Fibroblast of skin of abdomen (primary cell): ENCODE results near the gene RASAL3.
"Not testable (repeated sequence)": the region's sequence is repeated elsewhere in the genome, so short reads cannot be mapped to it uniquely, and the experiment has no call there.

Experiments used
- DNase-seq: peaks from one replicate; pipeline ENCODE4 v3.0.0-alpha.2; 2013

Gene RASAL3

DNA sequence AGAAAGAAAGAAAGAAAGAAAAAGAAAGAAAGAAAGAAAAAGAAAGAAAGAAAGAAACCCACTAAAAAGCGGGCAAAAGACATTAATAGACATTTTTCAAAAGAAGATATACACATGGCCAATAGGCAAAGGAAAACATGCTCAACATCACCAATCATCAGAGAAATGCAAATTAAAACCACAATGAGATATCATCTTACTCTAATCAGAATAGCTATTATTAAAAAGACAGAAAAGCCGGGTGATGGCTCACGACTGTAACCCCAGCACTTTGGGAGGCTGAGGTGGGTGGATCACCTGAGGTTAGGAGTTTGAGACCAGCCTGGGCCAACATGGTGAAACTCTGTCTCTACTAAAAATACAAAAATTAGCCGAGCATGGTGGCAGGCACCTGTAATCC, 9.5 kb upstream of the RASAL3 start:
- not testable (repeated sequence) for DNase-seq

DNA sequence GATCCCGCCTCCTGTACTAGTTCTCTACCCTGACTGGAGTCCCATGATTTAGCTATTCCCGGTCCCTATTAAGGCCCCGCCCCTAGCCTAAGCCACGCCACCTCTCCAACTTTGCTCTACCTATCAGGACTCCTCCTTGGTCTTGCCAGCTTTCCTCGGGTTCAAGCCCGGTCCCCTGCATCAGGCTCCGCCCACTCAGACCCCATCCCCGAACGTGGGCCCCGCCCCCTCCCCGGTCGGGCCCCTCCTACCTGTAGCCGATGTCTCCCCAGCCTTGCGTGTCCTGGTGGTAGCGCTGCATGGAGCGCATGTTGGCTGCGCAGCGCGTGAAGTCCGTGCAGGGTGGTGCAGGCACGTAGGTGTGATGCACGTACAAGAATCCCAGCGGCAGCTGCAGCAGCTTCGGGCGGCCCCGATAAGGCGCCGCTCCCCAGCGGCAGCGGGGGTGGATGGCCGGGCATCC, 7.3 kb upstream of the RASAL3 start:
- DNase-seq = no peak

DNA sequence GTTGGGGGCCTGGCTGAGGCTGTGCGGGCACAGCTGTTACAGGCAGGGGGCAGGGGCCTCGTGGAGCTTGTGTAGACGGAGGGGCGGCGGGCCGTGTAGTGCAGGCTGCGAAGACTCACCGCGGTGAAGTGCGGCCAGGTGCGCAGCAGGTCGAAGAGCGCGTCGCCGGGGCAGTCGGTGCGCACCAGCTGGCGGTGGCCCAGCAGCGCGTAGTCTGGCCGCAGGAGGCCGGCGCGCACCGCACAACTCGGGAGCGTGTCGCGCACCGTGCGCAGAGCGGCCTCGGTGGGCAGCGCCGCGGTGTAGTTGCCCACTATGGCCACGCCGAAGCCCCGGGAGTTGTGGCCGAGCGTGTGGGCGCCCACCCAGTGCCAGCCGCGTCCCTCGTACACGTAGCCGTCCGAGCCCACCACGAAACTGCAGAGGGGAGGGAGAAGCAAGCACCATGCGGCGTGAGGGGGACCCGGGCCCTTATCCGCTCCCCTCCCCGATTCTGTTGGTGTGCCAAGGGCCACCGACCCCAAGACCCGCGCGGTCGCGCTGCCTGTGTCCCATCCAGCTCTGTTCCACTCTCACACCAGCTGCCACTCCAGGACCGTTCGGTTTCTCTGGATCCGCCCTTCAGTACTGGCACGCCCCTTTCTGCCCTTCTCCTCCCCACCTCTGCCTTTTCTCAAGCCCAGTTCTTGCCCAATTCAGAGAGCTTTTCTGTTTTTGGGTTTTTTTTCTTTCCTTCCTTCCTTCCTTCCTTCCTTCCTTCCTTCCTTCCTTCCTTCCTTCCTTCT, 5.4 kb upstream of the RASAL3 start:
- no peak for DNase-seq

DNA sequence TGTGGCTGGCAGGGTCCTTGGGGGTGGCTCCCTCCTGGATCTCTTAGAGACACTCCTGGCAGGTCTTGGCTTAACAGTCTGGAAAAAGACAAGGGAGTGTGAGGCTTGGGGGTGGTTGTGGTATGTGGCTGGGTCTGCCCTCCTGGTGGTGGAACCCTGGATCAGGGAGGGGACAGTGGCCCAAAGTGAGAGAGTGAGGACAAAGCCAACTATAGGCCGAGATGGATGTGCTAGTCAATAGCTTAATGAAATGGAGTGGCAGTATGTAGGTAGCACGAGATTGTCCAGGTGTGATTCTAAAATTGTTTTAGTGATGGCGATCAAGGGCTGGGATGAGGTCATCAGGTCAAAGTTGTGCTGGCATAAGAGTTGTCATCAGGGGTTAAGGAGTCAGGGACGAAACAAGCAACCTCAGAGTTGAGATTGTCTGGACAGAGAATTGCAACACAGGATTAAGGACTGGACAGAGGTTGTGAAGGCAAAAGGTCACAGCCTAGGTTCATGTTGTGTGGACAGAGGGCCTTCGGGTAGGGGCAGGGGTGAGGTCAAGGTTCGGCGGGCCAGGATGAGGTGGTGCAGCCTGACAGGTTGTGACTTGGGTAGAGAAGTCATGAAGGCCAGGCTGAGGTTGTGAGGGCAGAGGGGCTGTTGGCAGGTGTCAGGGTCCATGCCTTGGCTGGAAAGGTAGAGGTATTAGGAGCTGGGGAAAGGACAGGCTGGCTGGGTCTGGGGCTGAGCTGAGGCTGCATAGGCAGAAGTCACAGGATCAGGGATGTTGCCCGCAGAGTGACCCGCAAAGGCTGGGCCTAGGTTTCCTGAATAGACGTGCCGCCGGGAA, 4.5 kb upstream of the RASAL3 start:
- DNase-seq = no peak

DNA sequence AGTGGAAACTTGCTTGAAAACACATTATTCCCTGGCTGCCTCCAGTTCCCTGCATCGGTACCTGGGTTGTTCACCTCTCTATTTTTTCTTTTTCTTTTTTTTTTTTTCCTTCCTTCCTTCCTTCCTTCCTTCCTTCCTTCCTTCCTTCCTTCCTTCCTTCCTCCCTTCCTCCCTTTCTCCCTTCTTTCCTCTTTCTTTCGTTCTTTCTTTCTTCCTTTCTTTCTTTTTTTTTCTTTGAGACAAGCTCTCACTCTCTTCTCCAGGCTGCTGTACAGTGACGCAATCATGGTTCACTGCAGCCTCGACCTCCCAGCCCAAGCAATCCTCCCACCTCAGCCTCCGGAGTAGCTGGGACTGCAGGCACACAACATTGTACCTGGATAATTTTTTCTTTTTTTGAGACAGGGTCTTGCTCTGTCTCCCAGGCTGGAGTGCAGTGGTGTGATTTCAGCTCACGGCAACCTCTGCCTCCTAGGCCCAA, 3.4 kb upstream of the RASAL3 start:
- no peak for DNase-seq

DNA sequence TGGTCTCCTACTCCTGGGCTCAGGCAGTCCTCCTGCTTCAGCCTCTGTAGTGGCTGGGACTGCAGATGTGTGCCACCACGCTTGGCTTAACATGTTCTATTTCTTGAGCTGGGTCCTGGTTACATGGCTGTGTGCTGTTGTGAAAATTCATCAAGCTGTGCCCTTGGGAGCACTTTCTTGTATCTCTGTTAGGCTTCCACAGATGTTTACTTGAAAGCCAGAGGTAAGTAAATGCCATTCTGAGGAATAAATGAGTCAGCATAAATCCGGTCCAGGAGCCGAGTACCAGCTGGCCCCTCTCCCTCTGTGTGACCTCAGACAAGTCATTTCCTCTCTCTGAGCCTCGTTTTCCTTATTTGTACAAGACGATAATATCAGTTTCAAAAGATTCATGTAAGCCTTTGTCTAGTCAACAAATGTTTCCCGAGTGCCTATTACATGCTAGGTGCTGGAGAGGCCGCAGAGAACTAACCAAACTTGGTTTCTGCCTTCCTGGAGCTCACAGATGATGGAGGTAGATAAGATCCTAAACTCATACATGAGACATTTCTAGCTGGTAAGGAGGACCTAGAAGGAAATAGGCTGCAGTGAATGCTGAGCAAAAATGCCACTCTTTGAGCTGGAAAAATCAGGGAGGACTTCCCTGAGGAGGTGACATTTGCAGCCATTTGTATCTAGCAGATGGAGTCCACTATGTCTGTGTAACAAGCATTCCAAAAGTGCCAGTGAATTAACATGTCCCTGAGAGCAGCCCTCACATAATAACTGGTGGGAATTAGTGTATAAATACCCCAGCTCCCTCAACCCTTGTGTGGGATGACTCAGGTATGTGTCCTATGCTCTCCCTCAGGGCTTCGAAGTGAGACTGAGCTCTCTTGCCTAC, 2.7 kb upstream of the RASAL3 start:
- no peak for DNase-seq

DNA sequence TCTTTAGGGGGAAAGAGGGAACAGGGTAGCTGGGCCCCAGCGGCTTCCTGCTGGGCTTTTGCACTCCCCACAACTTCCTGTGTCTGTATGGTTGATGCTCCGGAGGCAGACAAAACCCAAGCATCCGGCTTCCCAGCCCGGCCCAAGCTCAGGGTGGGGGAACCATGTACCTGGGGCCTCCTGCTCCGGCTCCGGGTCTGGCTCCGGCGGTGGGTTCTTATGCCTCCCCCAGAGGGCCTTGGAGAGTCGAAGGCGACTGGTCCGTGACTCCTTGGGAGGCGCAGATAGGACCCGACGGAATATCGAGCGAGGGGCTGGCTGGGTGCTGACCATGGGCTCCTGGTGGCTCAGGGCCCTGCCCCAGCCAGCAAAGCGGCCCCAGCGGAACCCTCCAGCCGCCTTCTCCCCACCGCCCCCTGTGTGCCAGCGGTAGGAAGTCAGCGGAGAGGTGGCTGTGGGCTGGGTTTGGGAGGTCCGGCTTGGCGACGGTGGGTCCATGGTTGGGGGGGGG, 428 bp downstream of the RASAL3 start:
- DNase-seq = no peak

DNA sequence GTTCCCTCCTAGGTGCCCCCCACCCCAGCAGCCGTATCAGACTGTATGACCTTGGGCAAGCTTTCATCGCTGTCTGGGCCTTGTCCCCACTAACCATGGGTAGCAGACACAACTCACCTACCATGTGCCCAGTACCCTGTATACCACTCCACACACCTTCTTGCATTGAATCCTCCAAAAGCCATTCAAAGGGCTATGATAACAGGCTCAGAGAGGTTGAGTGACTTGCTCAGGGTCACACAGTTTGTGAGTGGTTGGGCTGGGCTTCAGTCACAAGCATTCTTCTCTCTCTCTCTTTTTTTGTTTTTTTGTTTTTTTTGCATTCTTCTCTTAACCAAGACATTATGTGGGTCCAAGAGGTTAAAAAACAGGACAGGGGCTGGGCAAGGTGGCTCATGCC, 2.6 kb downstream of the RASAL3 start:
- no peak for DNase-seq

DNA sequence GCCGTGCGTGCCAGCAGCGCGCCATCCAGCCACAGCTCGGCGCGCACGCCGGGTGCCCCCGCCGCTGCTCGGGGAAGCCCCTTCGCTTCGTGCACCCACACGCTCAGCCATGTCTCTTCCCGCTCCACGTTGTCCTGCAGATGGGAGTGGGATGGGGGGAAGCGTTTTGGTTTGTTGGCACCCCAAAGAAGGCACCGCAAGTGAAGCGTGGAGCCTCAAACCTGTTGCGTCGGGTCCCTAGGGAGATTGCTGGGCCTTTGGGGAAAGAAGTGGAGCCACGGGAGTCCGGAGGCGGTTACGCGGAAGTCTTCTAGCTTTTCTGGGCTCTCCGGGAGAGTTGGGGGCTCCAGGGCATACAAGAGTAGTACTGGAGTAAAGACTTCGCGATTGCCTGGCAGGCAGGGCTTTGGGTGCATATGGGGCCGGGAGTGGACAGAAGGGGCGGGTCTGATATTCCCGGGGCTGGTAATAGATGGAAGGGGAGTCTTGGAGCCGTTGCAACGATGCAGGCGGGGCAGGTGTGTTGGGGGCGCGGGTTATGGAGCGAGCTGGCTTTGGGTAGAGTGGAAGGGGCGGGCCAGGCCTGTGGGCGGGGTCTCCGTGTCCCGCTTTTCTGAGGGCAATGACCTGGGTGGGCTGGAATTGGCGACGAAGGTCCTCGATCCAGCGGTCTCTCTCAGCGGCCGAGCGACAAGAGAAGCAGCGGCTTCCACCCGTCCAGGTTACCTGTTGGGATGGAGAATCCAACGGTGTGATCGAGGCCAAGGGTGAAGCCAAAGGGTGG, 6.5 kb downstream of the RASAL3 start:
- DNase-seq = no peak

DNA sequence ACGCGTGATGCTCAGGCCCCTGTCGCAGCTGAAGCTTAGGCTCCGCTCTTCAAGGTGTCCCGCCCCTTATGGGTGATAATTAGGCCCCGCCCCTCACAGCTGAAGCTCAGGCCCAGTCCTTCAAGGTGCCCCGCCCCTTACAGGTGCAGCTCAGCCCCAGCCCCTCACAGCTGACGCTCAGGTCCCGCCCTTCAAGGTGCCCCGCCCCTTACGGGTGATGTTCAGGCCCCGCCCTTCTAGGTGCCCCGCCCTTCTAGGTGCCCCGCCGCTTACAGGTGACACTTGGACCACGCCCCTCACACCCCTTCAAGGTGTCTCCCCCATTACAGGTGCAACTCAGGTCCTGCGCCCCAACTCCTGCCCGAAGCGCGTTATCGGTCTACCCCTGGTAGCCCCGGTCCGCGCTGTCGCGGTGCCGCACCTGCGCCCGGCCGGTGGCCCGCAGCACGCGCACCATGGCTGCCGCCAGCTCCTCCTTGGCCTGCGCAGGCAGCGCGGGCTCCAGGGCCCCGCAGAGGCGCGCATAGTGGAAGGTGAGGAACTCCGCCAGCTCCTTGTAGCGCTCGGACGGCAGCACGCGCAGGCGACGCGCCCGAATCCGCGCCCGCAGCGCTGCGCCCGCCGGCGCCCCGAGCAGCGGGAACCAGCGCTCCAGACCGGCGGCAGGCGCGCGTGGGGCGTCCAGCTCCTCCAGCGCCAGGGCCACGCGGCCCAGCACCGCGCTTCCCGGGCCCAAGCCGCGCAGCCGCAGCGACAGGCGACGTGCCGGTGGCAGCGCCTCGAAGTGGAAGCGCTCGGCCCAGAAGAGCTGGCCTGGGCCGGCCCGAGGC, 7.3 kb downstream of the RASAL3 start:
- DNase-seq = no peak

DNA sequence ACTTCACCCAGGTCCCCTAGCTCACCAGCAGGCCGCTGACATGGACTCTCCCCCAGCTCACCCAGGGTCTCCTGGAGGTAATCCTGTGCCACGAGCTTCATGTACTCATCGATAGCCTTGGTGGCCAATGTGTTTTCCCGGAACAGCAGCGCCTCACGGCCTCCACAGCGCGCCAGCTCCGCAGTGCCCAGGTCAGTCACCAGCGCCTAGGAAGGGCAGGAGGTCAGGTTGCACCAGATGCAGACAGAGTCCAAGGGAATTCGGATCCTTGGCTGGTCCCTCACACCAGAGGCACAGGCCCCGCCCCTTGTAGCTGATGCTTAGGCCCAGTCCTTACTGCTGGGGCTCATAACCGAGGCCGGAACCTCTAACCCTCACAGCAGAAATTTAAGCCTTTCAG, 7.9 kb downstream of the RASAL3 start:
- no peak for DNase-seq

DNA sequence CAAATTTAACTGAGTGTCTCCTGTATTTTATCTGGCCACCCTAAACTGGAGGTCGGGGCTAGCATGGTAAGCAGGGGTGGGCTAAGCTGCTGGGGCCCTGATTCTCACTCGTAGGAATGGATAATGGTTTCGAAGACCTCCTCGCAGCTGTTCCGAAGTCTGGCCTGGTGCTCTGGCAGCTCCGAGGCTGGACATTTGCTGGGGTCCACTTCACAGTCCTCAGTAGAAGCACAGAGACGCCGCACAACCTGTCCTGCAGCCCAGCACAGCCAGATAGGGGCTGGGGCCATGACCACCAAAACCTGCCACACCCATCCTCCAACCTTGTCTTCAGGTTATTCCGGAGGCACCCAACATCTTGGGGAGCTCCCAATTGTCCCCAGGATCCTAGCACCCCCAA, 8.3 kb downstream of the RASAL3 start:
- no peak for DNase-seq

DNA sequence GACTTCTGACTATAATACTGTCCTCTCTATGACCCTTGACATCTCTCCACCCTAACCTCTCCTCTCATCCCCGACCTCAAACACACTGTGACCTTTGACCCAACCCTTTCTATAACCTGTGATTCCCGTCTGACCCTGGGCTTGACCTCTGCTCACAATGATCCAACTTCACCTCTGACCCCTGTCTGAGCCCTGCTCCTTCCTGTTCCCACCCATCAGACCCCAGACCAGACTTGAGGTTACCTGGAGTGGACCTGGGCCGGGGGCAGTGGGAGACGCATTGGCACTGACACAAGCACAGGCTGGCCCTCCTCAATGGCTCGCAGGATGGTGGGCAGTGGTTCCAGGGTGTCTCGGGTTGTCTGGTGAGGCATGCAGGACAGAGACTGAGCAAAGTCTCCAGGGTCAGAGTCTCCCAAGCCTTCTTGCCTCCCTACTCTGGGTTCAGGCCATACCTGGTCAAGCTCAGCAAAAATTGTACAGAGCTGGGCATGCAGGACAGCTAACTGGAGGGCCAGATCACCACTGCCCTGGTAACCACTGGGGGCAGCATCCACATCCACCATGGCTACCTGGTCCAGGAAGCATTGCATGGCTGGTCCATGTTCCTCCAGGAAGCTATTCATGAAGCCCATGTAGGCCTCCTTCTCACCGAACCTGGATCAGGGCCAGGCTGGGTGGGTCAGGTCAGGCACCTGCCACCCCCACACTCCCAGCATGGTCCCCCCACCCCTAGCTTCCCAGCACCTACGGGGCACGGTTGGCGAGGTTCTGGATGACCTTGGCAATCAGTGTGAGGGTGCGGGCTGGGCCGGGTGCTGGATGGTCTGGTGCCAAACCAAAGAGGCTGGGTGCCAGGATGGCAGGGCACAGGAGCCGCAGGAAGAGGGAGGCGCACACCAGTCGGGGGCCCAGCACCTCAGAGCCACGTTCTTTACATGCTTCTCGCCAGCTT, 10.2 kb downstream of the RASAL3 start:
- no peak for DNase-seq

DNA sequence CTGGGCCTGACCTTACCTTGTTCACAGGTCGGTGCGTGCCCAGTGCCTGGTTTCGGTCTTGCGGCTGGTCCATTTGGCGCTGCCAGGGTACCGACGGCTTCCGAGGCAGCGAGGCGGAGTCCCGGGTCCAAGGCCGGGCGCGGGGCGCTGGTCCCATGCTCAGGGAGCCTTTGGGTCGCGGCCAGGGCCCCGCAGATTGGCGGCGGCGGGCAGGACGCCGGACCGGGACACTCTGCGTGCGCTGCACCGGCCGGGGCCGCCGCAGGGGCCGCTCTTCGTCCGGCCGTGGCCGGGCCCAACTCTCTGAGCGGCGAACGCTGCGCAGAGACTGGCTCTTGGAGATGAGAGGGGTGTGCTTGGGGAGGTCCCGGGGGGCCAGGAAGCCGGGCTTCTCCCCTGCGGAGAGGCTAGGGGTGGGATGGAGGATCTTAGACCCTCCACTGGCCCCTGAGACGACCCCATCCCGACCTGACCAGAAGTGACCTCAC, 11.2 kb downstream of the RASAL3 start:
- DNase-seq = no peak

DNA sequence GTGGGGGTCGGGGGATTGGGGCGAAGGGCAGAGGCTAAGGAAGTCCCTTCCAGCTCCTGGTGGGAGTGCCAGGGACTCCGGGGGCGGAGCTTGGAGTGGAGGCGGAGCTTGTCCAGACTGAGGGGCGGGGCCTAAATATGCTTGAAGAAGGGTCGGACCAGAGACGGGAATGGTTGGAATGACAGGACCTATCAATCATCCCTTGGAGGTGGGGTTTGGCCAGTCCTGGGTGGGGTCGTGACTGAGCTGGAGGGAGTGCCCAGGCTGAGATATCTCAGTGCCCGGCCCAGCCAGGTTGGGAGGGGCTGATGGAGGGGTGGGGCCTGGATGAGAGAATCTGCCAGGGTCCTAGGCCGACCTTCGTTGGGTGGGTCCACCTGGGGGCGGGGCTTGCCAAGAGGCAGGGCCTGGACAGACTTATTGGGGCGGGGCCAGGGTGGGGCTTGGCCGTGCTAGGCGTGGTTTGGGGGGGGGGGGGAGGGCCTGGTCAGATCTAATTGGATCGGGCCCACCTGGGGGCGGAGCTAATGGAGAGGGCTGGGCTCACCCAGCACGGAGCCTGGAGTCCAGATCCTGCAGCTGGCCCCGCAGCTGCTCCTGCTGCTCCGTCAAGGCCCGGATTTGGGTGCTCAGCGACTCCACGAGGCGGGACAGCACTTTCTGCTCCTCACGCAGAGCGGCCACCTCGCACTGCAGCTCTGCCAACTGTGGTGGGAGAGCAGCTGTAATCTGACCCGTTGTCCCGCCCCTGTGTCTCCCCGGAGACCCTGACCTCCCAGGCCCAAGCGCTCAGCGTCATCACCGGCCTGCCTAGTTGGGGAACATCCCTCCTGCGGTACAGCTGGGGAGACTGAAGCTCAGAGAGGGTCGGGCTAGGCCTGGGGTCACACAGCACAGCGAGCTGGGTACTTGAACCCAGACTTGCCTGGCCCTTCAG, 12.0 kb downstream of the RASAL3 start:
- DNase-seq = peak; percentile 77

DNA sequence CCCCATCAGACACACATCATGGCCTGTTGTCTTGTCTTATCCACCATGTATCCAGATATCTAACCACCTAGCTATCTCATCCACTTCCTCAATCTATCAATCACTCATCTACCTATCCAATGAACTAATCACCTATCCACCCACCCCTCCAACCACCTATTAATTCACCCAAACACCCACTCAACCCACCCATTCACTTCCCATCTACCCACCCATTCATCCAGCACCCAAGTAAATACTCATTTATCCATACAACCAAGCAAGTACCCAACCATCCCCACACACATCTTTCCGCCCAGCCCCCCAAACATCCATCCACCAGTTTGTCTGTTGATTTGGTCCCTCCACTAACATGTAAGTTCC, 13.8 kb downstream of the RASAL3 start:
- no peak for DNase-seq

DNA sequence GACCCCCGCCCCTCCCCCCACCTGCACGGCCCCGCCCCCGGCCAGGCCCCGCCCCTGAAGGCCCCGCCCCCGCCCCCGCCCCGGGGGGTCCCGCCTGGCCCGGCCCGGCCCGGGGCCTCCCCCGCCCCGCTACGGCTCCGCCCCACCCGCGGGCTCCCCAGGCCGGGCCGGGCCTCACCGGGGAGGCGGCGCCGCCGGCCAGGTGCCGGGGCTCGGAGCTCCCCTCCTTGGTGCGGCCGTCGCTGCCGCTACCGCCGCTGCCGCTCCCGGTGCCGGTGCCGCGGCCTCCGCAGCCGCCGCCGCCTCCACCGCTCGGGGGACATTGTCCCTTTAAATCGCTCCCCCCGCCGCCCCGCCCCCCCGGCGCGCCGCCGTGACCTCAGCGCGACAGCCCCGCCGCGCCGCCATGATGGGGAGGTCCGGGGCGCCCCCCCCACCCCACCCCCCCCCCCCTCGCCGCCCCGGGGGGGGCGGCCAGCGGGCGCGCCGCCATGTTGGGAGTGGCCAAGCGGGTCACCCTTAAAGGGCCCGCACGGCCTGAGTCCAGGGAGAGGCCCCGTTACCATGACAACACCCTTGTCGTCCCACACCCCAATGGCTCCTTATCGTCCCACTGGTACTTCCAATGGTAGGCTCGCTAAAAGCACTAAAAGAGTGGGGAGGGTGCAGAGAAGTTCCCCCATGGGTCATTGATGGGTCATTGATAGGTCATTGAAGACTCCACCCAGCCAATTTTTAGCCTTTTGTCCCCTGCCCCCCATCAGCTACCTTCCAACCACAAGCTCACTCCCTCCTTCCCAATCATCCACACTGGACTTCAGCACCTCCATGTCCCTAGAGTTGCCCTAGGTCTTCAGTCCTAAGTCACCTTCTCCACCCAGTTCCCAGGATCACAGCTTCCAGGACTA, 14.5 kb downstream of the RASAL3 start, which contains the start of gene WIZ:
TSS of gene WIZ (minus strand) at position 337 of the 908 bp plus-strand sequence. CDS start 1,649 bp downstream, outside the sequence.
- DNase-seq = peak; percentile 84
